ENCODE data around the gene AGO3. TPM values are rescaled to one million over a fixed set of nuclear protein-coding genes. Genes with fewer than 3 reads are reported as not detected.

The AGO3 gene
- total RNA-seq, 2 experiments from 2014 or later, result 22.5 to 42.0 TPM

DNA sequence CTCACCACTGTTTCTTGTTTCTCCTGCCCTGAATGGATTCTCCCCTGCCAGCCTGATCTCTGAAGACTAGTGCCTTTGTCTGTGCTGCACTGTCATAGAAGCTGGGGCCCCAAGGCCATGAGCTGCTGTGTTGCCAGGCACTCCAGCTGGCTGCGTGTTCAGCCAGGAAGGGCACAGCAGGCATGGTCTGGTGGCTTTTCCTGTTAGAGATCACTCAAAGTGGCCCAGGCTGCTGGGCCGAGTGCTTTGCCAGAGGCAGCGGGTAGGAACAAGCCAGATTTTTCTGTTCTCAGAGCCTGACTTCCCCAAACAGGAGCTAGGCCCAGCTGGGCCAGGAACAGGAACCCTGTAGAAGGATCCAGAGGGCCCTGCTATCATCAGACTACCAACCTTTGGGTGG lies 163.0 kb downstream of the AGO3 start:
- no peak for TF ChIP-seq EZH2phosphoT487 (IDR thresholded peaks at IDR 0.05; ENCODE audit: borderline replicate concordance, low read depth, low read length)
- TF ChIP-seq, protein P1, sequence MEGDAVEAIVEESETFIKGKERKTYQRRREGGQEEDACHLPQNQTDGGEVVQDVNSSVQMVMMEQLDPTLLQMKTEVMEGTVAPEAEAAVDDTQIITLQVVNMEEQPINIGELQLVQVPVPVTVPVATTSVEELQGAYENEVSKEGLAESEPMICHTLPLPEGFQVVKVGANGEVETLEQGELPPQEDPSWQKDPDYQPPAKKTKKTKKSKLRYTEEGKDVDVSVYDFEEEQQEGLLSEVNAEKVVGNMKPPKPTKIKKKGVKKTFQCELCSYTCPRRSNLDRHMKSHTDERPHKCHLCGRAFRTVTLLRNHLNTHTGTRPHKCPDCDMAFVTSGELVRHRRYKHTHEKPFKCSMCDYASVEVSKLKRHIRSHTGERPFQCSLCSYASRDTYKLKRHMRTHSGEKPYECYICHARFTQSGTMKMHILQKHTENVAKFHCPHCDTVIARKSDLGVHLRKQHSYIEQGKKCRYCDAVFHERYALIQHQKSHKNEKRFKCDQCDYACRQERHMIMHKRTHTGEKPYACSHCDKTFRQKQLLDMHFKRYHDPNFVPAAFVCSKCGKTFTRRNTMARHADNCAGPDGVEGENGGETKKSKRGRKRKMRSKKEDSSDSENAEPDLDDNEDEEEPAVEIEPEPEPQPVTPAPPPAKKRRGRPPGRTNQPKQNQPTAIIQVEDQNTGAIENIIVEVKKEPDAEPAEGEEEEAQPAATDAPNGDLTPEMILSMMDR (conservative IDR thresholded peaks at IDR 0.05; ENCODE audit: low read length), result no peak
- ChIA-PET CTCF (ENCODE audit: unreplicated experiment) (interaction anchor here (0.6 kb wide), 1 partner anchor 174 kb away, joined by 3 read pairs; no protein-coding TSS in a partner anchor), POLR2A (interaction anchor here (0.5 kb wide), 1 partner anchor 89 kb away, joined by 3 read pairs; no protein-coding TSS in a partner anchor)
- Histone ChIP-seq H4K20me1 (ENCODE audit: insufficient read depth, low read length) (peaks cover 6% of the 10 kb centered on the region; the same call in 1 of the 2 replicates), H3K4me2 (ENCODE audit: low read length) (no peak overlapping the region), H3K4me3 (ENCODE audit: low read depth, low read length, poor library complexity, severe bottlenecking) (no peak overlapping the region), H3K9me2 (ENCODE audit: insufficient read depth, low read length) (no peaks in the 10 kb centered on the region), H3K27ac (ENCODE audit: low read depth, low read length, poor library complexity, severe bottlenecking) (no peak overlapping the region), H3K4me1 (ENCODE audit: insufficient read depth, low read length, poor library complexity, severe bottlenecking) (peaks cover 11% of the 10 kb centered on the region), H3K79me2 (ENCODE audit: insufficient read depth, low read depth, low read length) (peaks cover 18% of the 10 kb centered on the region), H3K36me3 (ENCODE audit: insufficient read depth, low read length) (peaks cover 54% of the 10 kb centered on the region), H3K9me3 (ENCODE audit: low read length) (no peaks in the 10 kb centered on the region), H2AFZ (ENCODE audit: low read length) (no peak overlapping the region)
- DNase-seq (ENCODE audit: low spot score), result no peak
- intact Hi-C loops (cut with micrococcal nuclease; ENCODE audit: unreplicated experiment), result no loop called here
- BruUV-seq (replicated peaks), result no TSS peak

DNA sequence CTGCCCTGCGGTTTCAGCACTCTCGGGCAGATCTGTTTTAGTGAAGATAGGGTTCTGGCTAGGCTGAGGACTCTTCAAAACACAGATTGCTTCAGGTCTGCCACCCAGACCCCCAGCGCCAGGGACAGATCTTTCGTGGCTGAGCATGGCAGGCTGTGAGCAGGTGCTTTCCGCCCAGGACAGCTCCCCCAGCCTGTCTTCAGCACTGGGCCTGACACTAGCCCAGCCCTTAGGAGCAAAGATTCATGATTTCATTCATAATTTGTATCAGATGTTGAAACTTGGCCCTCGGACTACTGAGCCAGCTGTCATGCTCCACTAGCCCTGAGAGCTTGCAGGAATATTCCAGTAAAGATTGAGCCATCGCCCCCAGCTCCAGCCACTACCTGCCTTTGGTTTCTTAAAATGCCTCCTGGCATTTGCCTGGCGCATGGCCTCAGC lies 163.7 kb downstream of the AGO3 start:
- intact Hi-C loops (cut with micrococcal nuclease; ENCODE audit: unreplicated experiment), result loop anchor here (5.0 kb wide), 1 partner anchor 328 kb away; no protein-coding TSS in a partner anchor
- POLR2A ChIA-PET, result interaction anchor here (0.7 to 1.2 kb wide), 2 partner anchors 10 to 117 kb away, joined by 3 to 4 read pairs; no protein-coding TSS in a partner anchor
- H3K4me3 ChIP-seq (ENCODE audit: low read depth, low read length, poor library complexity, severe bottlenecking), result no peak overlapping the region

More for the DNA sequence above, 163.7 kb downstream of the AGO3 start:
- H3K9me2 ChIP-seq (ENCODE audit: insufficient read depth, low read length), result no peaks in the 10 kb centered on the region
- no peaks in the 10 kb centered on the region for H3K9me3 ChIP-seq (ENCODE audit: low read length)
- H3K27ac ChIP-seq (ENCODE audit: low read depth, low read length, poor library complexity, severe bottlenecking), result no peak overlapping the region
- H3K4me1 ChIP-seq (ENCODE audit: insufficient read depth, low read length, poor library complexity, severe bottlenecking), result peaks cover 10% of the 10 kb centered on the region
- DNase-seq (ENCODE audit: low spot score), result no peak
- peaks cover 54% of the 10 kb centered on the region for H3K36me3 ChIP-seq (ENCODE audit: insufficient read depth, low read length)
- no TSS peak for BruUV-seq (replicated peaks)
- H3K4me2 ChIP-seq (ENCODE audit: low read length), result no peak overlapping the region
- H3K79me2 ChIP-seq (ENCODE audit: insufficient read depth, low read depth, low read length), result peaks cover 11% of the 10 kb centered on the region
- peaks cover under 1% of the 10 kb centered on the region; the same call in 1 of the 2 replicates for H4K20me1 ChIP-seq (ENCODE audit: insufficient read depth, low read length)
- TF ChIP-seq EZH2phosphoT487 (IDR thresholded peaks at IDR 0.05; ENCODE audit: borderline replicate concordance, low read depth, low read length), result no peak
- TF ChIP-seq, protein P1 (conservative IDR thresholded peaks at IDR 0.05; ENCODE audit: low read length), result no peak
- no peak overlapping the region for H2AFZ ChIP-seq (ENCODE audit: low read length)
- CTCF ChIA-PET (ENCODE audit: unreplicated experiment), result interaction anchor here (1.2 kb wide), 1 partner anchor 40 kb away, joined by 3 read pairs; no protein-coding TSS in a partner anchor
